Measurements from ENCODE around the gene VASP.
"Not testable (repeated sequence)": the region's sequence is repeated elsewhere in the genome, so short reads cannot be mapped to it uniquely, and the experiment has no call there.

Gene VASP

DNA sequence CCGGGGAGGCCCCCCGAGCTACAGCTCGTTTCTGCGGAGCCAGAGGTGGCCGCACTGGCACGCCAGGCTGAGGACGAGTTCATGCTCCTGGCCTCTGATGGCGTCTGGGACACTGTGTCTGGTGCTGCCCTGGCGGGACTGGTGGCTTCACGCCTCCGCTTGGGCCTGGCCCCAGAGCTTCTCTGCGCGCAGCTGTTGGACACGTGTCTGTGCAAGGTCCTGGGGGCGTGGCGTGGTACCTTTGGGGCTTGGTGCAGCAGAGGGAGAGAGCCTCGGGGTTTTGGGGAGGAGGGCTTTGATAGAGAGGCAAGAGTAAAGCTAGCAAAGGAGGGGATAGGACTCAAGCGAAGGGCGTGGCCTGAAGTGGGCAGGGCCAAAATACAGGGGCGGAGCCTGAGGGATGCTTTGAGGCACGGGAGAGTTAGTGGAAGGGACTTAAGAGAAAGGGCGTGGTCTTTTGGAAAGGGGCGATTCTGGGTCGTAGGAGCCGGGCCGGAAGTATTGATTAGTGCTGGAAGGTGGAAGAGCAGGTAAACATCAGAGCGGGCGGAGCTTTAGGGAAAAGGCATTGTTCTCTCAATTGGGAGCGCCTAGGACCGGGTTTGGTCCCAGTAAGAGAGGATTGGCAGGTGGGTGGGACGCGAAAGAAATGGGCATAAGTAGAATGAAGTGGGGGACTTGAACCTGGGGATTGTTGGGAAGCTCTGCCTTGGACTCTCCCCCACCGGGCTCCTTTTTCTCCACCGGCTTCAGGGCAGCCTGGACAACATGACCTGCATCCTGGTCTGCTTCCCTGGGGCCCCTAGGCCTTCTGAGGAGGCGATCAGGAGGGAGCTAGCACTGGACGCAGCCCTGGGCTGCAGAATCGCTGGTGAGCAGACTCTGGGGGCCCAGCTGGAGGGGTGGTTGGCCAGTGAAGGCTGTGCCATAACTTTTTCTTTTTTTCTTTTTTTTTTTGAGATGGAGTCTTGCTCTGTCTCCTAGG lies 7.8 kb upstream of the VASP start:
- no peak for FAIRE-seq

DNA sequence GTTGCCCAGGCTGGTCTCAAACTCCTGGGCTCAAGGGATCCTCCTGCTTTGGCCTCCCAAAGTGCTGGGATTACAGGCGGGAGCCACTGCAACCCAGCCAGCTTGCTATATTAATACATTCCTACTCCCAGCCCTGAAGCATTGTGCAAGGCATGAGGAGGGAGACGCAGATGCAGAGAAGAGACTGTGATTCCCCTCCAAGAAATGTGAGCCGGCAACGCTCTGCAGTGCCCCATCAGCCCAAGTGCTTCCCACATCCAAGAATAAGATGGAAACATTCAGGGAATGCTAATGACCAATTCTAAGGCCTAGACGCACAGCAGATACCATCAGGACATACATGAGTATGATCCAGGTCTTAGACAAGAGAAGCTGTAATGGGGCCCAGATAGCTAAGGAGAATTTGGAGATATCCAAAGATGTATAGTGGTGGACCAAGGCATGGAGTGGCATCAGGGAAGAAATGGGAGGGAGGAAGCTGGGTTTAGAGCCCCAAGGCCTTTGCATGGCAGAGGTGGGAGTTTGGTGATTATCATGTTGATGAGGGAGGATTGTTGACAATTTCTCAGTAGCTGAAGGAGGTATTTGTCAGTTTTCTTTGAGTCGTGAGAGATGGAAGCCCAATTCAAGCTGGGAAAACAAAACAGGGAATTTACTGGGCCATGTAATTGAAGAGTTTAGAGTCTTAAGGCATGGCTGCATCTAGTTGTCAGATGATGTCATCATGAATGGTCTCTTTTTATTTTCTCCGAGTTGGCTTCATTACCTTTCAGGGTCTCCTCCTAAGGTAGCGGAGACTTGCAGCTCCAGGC lies 6.2 kb upstream of the VASP start:
- FAIRE-seq, result no peak

DNA sequence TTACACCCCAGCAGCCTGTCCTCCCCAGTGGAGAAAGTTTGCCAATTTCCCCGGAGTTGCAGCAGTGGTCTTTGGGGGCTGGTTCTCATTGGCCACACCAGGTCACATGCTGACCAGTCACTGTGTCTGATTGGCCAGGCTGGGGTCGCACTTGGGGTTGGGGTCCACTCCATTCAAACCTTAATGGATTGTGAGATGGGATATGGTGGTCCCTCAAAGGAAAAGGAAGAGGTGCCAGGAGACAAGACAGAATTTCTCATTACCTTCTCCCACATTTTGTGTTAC lies 5.6 kb upstream of the VASP start:
- FAIRE-seq, result no peak

DNA sequence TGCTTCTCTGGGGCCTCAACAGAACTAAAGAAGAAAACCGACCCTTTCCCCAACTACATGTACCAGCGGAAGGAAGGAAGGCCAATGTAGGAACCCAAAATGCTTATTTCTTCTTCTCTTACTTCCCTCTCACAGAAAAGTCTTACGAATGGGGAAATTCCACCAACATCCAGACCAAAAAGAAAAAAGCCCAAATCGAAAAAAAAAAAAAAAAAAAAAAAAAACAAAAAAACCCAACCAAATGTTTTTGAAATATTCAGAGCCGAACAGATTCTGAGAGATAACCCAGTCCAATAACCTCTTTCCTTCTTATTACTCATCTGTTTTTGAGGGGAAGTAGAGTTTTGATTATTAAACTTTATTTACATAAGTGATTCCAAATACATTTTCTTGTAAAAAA lies 5.2 kb upstream of the VASP start:
- no peak for FAIRE-seq

DNA sequence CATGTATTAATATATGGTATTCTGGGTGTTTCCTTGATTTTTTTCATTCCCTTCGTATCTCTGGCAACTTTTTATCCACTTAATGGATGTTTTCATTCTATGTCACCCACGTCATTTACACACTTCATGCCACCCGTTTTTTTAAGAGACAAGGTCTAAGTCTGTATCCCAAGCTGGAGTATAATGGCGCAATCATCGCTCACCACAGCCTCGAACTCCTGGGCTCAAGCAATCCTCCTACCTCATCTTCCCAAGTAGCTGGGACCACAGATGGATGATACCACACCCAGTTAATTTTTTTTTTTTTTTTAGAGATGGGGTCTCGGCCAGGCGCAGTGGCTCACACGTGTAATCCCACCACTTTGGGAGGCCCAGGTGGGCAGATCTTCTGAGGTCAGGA lies 3.4 kb upstream of the VASP start:
- no peak for FAIRE-seq

DNA sequence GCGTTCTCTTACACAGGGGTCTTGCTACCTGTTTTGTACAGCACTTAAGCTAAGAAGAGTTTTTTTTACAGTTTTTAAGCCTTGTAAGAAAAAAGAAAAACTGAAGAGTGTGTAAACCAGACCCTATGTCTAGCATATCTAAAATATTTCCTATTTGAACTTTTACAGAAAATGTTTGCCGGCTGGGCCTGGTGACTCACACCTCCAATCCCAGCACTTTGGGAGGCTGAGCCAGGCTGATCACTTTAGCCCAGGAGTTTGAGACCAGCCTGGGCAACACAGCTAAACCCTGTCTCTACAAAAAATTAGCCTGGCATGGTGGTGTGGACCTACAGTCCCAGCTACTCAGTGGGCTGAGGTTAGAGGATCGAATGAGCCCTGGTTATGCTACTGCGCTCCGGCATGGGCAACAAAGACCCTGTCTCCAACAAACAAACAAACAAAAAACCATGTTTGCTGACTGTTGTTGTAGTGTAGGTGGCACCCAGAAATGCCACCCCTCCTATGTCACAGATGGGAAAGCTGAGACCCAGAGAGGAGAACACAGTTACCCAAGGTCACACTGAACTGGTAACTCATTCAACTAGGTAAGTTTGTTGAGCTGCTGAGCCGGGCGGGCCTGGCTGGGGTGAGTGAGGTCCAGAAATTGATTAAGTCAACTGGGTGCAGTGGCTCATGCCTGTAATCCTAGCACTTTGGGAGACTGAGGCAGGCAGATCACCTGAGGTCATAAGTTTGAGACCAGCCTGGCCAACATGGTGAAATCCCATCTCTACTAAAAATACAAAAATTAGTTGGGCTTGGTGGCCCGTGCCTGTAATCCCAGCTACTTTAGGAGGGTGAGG lies 1.9 kb upstream of the VASP start:
- no peak for FAIRE-seq

DNA sequence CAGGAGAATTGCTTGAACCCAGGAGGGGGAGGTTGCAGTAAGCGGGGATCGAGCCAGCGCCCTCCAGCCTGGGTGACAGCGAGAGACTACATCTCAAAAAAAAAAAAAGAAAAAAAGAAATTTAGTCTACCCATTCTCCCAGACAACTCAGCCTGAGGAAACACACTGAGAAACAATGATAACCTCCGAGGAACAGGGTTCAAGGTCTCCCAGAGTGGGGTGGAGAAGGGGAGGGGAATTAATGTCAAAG lies 1.4 kb upstream of the VASP start:
- no peak for FAIRE-seq

DNA sequence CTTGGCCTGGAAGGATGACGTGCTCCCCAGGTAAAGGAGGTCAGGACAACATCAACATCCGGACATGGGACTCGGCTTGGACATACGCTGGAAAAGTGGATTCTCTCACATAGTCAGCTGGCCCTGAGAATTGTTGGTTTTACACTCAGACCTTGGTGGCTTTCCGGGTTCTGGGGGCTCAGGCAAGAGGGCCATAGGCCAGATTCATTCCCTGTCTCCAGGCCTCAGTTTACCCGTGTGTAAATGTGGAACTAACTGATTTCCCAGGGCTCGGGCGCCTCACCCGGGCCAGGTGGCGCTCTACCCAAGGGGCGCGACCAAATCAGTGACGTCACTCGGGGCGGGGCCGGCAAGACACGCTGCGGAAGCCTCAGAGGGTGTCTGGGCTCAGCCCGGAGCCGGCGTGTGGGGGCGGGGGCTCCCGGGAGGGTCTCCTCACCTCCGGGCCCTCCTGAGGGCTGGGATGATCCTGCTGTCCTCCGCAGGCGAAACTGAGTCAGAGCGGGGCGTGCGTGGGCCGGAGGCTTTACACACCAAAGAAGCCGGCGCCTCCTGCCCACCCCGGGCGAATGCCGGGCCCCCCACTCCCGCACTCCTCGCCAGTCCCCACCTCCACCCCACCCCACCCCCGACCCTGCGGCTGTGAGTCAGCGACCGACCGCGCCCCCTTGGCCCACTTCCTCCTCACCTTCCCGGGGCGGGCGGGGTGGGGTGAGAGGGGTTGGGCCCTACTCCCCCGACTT lies 862 bp upstream of the VASP start:
- no peak for FAIRE-seq

DNA sequence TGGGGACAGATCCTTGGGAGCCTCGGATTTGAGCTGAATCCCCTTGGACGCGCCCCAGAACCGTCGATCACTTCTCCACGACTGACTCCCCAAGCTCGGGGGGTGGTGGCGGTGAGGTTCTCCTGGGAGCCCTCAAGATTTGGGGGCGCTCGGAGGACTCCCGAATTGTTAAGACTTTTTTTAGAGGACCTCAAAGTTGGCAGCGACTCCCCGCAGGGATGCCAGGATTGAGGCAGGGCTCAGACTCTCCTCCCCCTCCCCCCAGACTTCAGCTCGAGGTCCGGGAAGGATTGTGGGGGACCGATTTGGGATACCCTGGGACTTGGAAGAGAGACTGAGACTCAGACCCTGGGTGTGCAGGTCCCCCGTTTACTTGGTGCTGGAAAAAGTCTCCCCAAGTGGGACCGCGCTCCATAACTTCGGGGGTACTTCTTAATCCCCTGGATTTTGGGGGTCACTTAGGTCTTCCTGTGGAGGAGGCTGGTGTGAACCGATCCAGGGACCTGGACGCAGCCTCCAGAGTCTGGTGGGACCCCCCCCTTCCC lies 665 bp downstream of the VASP start:
- no peak for FAIRE-seq

DNA sequence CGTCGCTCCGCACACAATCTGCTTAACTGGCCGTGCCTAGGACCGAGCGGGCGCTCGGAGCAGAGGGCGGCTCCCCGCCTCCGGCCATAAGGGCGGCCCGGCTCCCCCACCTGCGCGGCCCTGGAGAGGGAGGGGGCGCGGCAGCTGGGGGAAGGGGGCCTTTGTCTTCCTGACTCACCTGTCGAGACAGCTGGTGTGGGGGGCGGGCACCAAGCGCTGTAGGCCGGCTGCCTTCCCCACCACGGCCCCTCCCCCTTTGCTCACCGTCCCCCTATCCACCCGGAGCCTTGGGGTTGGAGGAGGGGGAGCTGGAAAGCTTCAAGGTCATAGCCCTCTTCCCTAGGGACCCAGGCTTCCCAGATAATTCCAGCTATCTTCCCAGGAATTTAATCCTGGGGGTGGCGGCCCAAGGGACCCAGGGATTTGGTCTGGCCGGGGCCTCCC lies 1.2 kb downstream of the VASP start:
- FAIRE-seq, result no peak

DNA sequence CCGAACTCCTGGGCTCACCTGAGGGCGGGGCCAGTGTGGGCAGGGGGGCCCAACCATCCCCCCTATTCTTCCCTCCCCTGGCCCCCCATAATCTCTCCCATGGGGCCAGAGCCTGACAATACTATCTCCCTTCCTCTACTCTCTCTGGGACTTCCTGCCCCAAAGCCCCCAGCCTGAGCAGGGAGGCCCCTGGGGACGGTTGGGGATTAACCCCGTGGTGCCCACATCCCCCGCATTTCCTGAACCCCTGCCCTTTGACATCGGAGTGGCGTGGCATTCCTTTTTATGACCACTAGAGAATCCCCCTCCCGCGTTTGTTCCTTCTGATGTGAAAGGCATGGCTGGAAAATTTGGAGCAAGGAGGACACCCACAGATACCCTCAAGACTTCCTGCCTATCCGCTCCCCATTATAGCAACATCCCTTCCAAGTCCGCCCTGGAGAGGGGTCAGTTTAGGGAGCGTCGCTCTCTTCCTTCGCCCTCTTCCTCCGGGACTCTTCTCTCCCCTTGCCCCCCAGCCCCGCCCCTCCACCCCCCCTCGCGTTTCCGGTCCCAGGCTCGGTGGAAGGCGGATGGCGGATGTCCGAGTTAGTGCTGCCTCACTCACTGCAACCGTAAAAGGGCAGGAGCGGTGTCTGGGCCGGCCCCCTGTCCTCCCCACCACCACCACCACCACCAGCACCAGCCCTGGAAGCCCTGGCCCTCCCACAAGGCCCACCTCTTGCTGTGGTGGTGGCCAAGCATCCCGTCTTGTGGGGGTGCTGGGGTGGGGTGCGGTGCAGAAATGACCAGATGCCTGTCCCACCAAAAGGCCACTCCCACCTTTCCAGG lies 1.8 kb downstream of the VASP start:
- no peak for FAIRE-seq

DNA sequence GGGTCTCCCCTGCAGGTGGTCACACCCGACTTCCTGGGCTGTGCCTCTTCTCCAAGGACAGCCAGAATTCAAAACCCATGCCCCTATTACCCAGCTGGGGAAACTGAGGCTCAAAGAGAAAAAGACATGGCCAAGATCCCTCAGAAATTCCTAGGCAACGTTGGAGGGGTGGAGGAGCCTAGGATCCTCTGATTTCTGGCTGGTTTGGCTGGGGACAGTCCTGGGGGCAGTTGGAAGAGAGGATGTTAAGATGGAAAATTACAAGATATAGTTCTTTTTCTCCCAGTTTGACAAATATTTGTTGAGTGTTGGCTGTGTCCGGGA lies 2.4 kb downstream of the VASP start:
- no peak for FAIRE-seq

DNA sequence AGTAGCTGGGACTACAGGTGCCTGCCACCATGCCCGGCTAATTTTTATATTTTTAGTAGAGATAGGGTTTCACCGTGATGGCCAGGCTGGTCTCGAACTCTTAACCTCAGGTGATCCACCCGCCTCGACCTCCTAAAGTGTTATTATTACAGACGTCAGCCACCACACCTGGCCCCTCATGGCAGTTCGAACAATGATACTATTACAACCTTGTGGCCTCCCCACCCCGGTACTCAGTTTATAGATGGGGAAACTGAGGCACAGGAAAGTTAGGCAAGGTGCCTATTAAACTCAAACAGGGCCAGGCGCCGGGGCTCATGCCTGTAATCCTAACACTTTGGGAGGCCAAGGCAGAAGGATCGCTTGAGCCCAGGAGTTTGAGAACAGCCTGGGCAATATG lies 3.1 kb downstream of the VASP start:
- FAIRE-seq, result not testable (repeated sequence)

DNA sequence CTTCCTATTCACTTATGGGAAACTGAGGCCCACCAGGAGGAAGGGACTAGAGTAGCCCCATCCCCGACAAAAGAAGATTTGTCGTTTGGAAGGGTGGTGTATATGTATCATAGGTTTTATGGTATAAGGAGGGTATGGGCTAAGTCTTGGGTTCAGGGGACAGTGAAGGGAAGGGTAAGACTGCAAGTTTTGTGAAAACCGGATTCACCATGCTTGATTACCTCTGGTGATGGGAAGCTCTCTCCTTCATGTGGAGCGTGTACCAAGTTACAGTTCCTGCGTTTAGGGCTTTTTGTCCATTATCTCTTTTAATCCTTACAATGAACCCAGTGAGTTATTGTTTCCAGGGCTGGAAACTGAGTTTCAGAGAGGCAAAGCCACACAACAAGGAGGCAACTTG lies 3.8 kb downstream of the VASP start:
- FAIRE-seq, result no peak

DNA sequence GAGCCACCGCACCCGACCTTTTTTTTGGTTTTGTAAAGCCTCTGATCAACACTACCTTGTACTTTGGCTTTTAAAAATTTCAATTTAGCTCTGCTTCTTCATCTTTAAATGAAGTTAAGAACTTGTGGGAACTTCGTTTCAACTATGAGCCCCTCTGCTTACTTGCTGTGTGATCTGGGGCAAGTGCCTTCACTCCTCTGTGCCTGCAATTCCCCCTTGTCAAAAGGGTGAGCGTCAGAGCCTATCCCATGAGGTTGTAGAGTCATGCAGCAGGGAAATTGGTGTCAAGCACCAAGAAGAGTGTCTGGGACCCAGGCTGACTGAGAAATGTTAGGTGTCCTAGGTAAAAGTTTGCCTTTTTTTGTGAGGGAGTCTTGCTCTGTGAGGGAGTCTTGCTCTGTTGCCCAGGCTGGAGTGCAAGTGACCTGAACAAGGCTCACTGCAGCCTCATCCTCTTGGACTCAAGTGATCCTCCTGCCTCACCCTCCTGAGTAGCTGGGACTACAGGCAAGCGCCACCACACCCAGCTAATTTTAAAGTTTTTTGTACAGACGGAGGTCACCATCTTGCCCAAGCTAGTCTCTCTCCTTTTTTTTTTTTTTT lies 5.7 kb downstream of the VASP start:
- no peak for FAIRE-seq

DNA sequence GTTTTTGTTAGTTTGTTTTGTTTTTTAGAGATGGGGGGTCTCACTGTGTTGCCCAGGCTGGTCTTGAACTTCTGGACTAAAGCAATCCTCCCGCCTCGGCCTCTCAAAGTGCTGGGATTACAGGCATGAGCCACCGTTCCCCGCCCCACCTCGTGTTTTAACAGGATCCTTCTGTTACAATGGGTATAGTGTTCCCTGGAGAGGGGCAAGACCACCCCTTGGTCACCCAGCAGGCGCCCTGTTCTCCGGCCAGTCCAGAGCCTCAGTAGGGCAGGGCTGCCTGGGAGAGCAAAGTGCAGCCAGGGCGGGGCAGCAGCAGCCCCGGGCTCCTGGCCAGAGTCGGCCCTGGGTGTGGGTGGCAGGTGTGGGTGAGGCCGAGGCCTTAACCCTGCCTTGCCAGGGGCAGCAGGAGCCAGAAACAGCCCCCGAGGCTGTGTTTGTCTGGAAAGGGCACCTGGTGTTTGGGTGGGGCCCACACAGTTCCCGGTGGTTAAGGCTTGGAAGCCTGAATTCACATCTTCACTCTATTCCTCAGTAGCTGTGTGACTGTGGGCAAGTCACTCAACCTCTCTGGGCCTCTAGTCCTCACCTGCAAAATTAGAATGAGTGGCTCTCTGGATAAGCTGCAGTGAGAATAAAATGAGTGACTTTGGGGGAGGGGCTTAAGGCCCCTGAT lies 7.2 kb downstream of the VASP start:
- no peak for FAIRE-seq

DNA sequence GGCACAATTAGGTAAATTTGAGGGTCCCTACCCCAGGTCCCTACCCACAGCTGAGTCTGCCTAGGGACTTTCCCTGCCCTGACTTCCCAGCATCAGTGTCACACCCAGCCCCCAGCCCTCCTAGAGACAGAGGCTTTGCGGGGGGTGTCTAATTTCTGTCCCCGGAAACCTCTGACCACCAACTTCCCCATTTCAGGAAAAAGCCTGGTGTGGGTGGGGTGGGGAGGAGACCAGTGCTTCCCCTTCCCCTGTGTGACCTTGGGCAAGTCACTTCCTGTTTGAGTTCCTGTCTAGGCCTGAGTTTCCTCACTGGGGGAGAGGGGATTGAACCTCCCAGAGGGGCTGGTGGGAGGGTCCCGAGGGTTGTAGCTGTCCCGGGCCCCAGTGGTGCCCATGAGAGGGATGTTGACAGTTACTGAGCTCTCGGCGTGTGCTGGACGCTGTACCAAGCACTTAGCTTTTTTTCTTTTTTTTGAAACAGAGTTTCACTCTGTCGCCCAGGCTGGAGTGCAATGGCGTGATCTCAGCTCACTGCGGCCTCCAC lies 7.9 kb downstream of the VASP start:
- FAIRE-seq, result no peak

DNA sequence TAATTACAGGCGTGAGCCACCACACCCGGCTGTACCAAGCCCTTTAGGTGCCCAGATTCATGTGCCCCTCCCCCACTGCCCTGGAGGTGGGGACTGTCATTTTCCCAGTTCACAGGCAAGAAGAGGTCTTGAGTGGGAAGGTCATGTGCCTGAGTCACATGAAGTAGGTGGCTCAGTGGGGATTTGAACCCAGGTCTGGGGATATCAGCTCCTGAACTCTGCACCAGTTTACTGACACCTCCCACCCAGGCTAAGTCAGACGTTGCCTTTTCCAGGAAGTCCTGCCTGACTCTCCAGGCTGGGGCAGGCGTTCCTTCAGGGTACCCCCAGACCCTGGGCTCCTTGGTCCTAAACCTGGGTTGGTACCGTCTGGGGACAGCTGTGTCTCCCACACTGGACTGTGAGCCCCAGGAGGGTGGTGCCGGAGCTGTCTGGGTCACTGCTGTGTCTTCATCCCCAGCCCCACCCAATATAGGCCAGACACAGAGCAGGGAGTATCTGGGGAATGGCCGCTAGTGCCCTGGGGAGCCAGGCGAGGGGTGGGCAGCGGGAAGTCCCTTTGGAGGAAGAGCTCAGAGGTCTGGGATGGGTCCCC lies 8.6 kb downstream of the VASP start:
- FAIRE-seq, result no peak

DNA sequence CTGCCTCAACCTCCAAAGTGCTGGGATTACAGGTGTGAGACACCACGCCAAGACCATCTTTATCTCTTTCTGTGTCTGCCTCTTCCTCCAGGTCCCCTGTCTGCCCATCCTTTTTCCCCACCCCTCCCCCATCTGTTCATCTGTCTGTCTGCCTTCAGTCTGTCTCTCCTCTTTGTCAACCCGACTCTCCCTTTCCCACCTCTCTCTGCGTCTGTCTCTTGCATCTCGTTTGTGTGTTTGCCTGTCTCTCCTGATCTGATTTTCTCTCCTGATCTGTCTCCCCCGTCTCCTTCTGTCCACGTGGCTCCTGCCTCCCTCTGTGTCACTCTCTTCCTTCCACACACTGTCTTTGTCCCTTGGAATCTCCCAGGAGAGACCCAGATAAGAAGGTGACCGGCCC lies 10.0 kb downstream of the VASP start:
- no peak for FAIRE-seq

Data from TTC549 (cell line).